GM10266 (cell line): ENCODE measurements around the gene SMIM41.

Source experiments
- DNase-seq: peaks from one replicate; pipeline ENCODE4 v3.0.0; 2012; ENCODE audit errors: extremely low spot score
- CTCF ChIP-seq: IDR thresholded peaks from 2 replicates; pipeline ENCODE4 v1.5.1; 2012; ENCODE audit warnings: mild to moderate bottlenecking, low read depth; ENCODE audit not compliant: control insufficient read depth, insufficient read depth; ENCODE audit errors: missing control alignments

The SMIM41 gene

GRCh38 chr12:52142431-52142830, 62.9 kb downstream of the SMIM41 start:
- TF ChIP-seq CTCF: no peak
- DNase-seq: no peak

GRCh38 chr12:52144512-52145227, 65.2 kb downstream of the SMIM41 start:
- DNase-seq: no peak
- TF ChIP-seq CTCF: no peak

- TF ChIP-seq CTCF: no peak
- DNase-seq: no peak
Measured at GRCh38 chr12:52145228-52146088, 66.0 kb downstream of the SMIM41 start.

- no peak for TF ChIP-seq CTCF
- DNase-seq: no peak
Measured at GRCh38 chr12:52146089-52146821, 66.8 kb downstream of the SMIM41 start.

- DNase-seq: no peak
Measured at GRCh38 chr12:52146822-52147366, 67.4 kb downstream of the SMIM41 start.

More at GRCh38 chr12:52146822-52147366, 67.4 kb downstream of the SMIM41 start:
- no peak for TF ChIP-seq CTCF
